Measurements from ENCODE around the gene MISP. TPM values are rescaled to one million over a fixed set of nuclear protein-coding genes. Genes with fewer than 3 reads are reported as not detected.
A peak's percentile ranks its signal among the peaks of the same experiment; 100 is the strongest.

MISP gene
- total RNA-seq, 1 experiment from 2014 or later = not detected

DNA sequence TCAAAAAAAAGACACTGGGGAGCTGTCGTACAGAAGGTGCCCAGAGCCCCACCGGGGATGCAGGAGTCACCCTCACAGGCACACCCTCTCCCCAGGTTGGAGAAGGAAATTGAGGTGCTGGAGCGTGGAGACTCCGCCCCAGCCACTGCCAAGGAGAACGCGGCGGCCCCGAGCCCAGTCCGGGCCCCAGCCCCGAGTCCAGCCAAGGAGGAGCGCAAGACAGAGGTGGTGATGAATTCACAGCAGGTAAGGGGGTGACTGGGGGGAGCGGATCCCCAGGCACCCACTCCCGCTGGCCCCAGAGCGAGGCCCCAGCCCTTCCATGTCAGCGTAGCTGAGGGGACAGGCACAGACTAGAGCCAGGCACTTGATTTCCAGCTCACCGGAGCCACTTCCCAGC, 19.9 kb upstream of the MISP start:
- Histone ChIP-seq H3K79me2 (ENCODE audit: low read length) (no peaks in the 10 kb centered on the region), H3K36me3 (ENCODE audit: insufficient read depth, low read length) (no peaks in the 10 kb centered on the region), H3K9ac (ENCODE audit: low read length) (no peak overlapping the region), H3K4me2 (ENCODE audit: low read depth, low read length, poor library complexity, severe bottlenecking) (no peak overlapping the region), H3K4me1 (ENCODE audit: low read length) (no peaks in the 10 kb centered on the region), H3K27me3 (ENCODE audit: low read length) (no peaks in the 10 kb centered on the region), H3K27ac (ENCODE audit: low read length) (no peak overlapping the region), H2AFZ (ENCODE audit: low read length) (no peak overlapping the region), H3K4me3 (ENCODE audit: low read length) (no peak overlapping the region), H3K9me3 (ENCODE audit: low read length) (no peaks in the 10 kb centered on the region), H4K20me1 (ENCODE audit: insufficient read depth, low read depth, low read length) (no peaks in the 10 kb centered on the region), H3K9me2 (replicated peaks; ENCODE audit: insufficient read depth, low read length) (no peaks in the 10 kb centered on the region)
- DNase-seq = no peak

DNA sequence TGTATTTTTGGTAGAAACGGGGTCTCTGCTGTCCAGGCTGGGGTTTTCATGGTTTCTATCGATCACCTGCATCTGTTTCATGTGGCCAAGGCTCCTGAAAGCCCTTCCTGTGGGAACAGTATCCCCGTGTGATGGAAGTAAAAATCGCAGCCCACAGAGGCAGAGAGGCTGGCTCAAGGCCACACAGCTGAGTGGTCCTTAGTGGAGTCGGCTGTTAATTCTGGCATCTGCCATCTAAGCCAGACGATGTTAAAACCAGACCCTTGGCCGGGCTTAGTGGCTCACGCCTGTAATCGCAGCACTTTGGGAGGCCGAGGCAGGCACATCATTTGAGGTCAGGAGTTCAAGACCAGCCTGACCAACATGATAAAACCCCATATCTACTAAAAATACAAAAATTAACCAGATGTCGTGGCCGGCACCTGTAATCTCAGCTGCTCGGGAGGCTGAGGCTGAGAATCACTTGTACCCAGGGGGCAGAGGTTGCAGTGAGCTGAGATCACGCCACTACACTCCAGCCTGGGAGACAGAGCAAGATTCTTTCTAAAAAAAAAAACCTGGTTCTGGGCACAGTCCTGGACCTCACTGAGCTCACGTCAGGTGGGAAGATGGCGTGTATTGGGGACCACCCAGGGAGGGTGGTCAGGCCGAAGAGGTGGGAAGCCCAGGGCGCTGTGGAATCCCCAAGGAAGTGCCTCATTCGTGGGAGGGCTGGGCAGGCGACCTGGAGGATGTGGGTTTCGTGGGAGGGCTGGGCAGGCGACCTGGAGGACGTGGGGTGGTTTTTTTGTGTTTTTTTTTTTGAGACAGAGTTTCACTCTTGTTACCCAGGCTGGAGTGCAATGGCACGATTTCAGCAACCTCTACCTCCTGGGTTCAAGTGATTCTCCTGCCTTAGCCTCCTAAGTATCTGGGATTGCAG, 18.5 kb upstream of the MISP start:
- Histone ChIP-seq H4K20me1 (ENCODE audit: insufficient read depth, low read depth, low read length) (no peaks in the 10 kb centered on the region), H3K9me3 (ENCODE audit: low read length) (no peaks in the 10 kb centered on the region), H3K36me3 (ENCODE audit: insufficient read depth, low read length) (no peaks in the 10 kb centered on the region), H3K4me3 (ENCODE audit: low read length) (no peak overlapping the region), H3K27ac (ENCODE audit: low read length) (no peak overlapping the region), H3K27me3 (ENCODE audit: low read length) (no peaks in the 10 kb centered on the region), H3K9ac (ENCODE audit: low read length) (no peak overlapping the region), H2AFZ (ENCODE audit: low read length) (no peak overlapping the region), H3K4me1 (ENCODE audit: low read length) (no peaks in the 10 kb centered on the region), H3K4me2 (ENCODE audit: low read depth, low read length, poor library complexity, severe bottlenecking) (no peak overlapping the region), H3K9me2 (replicated peaks; ENCODE audit: insufficient read depth, low read length) (no peaks in the 10 kb centered on the region), H3K79me2 (ENCODE audit: low read length) (no peaks in the 10 kb centered on the region)
- DNase-seq = no peak

DNA sequence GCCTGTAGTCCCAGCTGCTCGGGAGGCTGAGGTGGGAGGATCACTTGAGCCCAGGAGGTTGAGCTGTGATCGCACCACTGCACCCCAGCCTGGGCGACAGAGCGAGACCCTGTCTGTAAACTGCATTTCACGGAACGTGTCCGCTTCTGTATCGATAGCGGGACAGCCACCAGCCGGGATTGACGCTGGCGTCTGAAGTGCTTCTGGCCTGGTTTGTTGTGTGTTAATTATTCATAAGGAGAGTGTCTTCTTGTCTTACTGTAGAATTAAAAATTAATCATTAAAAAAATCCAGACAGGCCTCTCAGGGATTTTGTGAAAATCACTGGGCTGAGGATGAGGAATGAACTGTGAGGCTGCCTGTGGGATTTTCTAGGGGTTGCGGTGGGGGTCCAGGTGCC, 16.2 kb upstream of the MISP start:
- H3K9me3 ChIP-seq (ENCODE audit: low read length) = no peaks in the 10 kb centered on the region
- no peak for DNase-seq
- no peak overlapping the region for H3K9ac ChIP-seq (ENCODE audit: low read length)
- H4K20me1 ChIP-seq (ENCODE audit: insufficient read depth, low read depth, low read length) = no peaks in the 10 kb centered on the region
- H3K4me3 ChIP-seq (ENCODE audit: low read length) = no peak overlapping the region
- H3K27ac ChIP-seq (ENCODE audit: low read length) = no peak overlapping the region
- H3K4me1 ChIP-seq (ENCODE audit: low read length) = no peaks in the 10 kb centered on the region
- no peaks in the 10 kb centered on the region for H3K9me2 ChIP-seq (replicated peaks; ENCODE audit: insufficient read depth, low read length)
- H3K4me2 ChIP-seq (ENCODE audit: low read depth, low read length, poor library complexity, severe bottlenecking) = no peak overlapping the region
- H3K79me2 ChIP-seq (ENCODE audit: low read length) = no peaks in the 10 kb centered on the region
- H3K27me3 ChIP-seq (ENCODE audit: low read length) = no peaks in the 10 kb centered on the region
- H2AFZ ChIP-seq (ENCODE audit: low read length) = no peak overlapping the region
- no peaks in the 10 kb centered on the region for H3K36me3 ChIP-seq (ENCODE audit: insufficient read depth, low read length)

GRCh38 chr19:736125-736524, 14.8 kb upstream of the MISP start:
- DNase-seq = no peak
- Histone ChIP-seq H3K27me3 (ENCODE audit: low read length) (no peaks in the 10 kb centered on the region), H3K27ac (ENCODE audit: low read length) (no peak overlapping the region), H3K4me3 (ENCODE audit: low read length) (no peak overlapping the region), H3K4me1 (ENCODE audit: low read length) (no peaks in the 10 kb centered on the region), H3K4me2 (ENCODE audit: low read depth, low read length, poor library complexity, severe bottlenecking) (no peak overlapping the region), H3K9me3 (ENCODE audit: low read length) (no peaks in the 10 kb centered on the region), H2AFZ (ENCODE audit: low read length) (no peak overlapping the region), H3K79me2 (ENCODE audit: low read length) (no peaks in the 10 kb centered on the region), H3K9ac (ENCODE audit: low read length) (no peak overlapping the region), H4K20me1 (ENCODE audit: insufficient read depth, low read depth, low read length) (no peaks in the 10 kb centered on the region), H3K36me3 (ENCODE audit: insufficient read depth, low read length) (no peaks in the 10 kb centered on the region), H3K9me2 (replicated peaks; ENCODE audit: insufficient read depth, low read length) (no peaks in the 10 kb centered on the region)

DNA sequence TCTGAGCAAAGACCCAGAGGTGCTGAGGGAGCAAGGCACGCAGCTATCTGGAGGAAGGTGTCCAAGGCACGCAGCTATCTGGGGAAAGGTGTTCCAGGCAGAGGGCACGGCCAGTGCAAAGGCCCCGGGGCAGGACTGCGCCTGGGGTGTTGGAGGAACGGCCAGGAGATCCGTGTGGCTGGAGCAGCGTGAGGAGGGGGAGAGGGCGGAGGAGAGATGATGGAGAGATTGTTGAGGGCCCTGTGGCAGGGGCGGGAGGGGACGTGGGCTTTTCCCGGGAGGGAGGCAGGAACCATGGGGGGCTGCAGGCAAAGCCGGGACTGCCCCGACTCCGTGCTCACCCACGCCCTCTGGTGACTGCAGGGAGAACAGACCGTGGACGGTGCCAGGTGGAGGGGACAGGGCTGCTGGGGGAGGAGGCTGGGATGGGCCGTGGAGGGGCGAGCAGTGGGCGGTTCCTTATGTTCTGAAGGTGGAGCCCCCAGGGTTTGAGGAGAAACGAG, 13.3 kb upstream of the MISP start:
- Histone ChIP-seq H3K9ac (ENCODE audit: low read length) (no peak overlapping the region), H3K27ac (ENCODE audit: low read length) (no peak overlapping the region), H4K20me1 (ENCODE audit: insufficient read depth, low read depth, low read length) (no peaks in the 10 kb centered on the region), H3K4me3 (ENCODE audit: low read length) (no peak overlapping the region), H3K27me3 (ENCODE audit: low read length) (no peaks in the 10 kb centered on the region), H3K9me2 (replicated peaks; ENCODE audit: insufficient read depth, low read length) (no peaks in the 10 kb centered on the region), H3K4me2 (ENCODE audit: low read depth, low read length, poor library complexity, severe bottlenecking) (no peak overlapping the region), H3K4me1 (ENCODE audit: low read length) (no peaks in the 10 kb centered on the region), H3K36me3 (ENCODE audit: insufficient read depth, low read length) (no peaks in the 10 kb centered on the region), H3K9me3 (ENCODE audit: low read length) (no peaks in the 10 kb centered on the region), H3K79me2 (ENCODE audit: low read length) (no peaks in the 10 kb centered on the region), H2AFZ (ENCODE audit: low read length) (no peak overlapping the region)
- peak; percentile 80 for DNase-seq

- Histone ChIP-seq H3K27ac (ENCODE audit: low read length) (no peak overlapping the region), H3K36me3 (ENCODE audit: insufficient read depth, low read length) (no peaks in the 10 kb centered on the region), H3K9ac (ENCODE audit: low read length) (no peak overlapping the region), H3K4me3 (ENCODE audit: low read length) (no peak overlapping the region), H3K79me2 (ENCODE audit: low read length) (no peaks in the 10 kb centered on the region), H3K27me3 (ENCODE audit: low read length) (no peaks in the 10 kb centered on the region), H2AFZ (ENCODE audit: low read length) (no peak overlapping the region), H3K4me2 (ENCODE audit: low read depth, low read length, poor library complexity, severe bottlenecking) (no peak overlapping the region), H4K20me1 (ENCODE audit: insufficient read depth, low read depth, low read length) (no peaks in the 10 kb centered on the region), H3K4me1 (ENCODE audit: low read length) (no peaks in the 10 kb centered on the region), H3K9me3 (ENCODE audit: low read length) (no peaks in the 10 kb centered on the region), H3K9me2 (replicated peaks; ENCODE audit: insufficient read depth, low read length) (no peaks in the 10 kb centered on the region)
- DNase-seq = no peak
These were observed 12.3 kb upstream of the MISP start for GRCh38 chr19:738509-739128.

- no peaks in the 10 kb centered on the region for H3K36me3 ChIP-seq (ENCODE audit: insufficient read depth, low read length)
- H3K9me3 ChIP-seq (ENCODE audit: low read length) = no peaks in the 10 kb centered on the region
- H3K27ac ChIP-seq (ENCODE audit: low read length) = no peak overlapping the region
- no peaks in the 10 kb centered on the region for H3K4me1 ChIP-seq (ENCODE audit: low read length)
- H3K9me2 ChIP-seq (replicated peaks; ENCODE audit: insufficient read depth, low read length) = no peaks in the 10 kb centered on the region
- H3K4me2 ChIP-seq (ENCODE audit: low read depth, low read length, poor library complexity, severe bottlenecking) = no peak overlapping the region
- no peaks in the 10 kb centered on the region for H3K79me2 ChIP-seq (ENCODE audit: low read length)
- no peak overlapping the region for H3K4me3 ChIP-seq (ENCODE audit: low read length)
- no peak for DNase-seq
- H3K9ac ChIP-seq (ENCODE audit: low read length) = no peak overlapping the region
- H3K27me3 ChIP-seq (ENCODE audit: low read length) = no peaks in the 10 kb centered on the region
- H4K20me1 ChIP-seq (ENCODE audit: insufficient read depth, low read depth, low read length) = no peaks in the 10 kb centered on the region
- no peak overlapping the region for H2AFZ ChIP-seq (ENCODE audit: low read length)
These were observed 10.8 kb upstream of the MISP start for GRCh38 chr19:739998-740715.
